ENCODE measurements around the gene SCFD2.

SCFD2 gene

DNA sequence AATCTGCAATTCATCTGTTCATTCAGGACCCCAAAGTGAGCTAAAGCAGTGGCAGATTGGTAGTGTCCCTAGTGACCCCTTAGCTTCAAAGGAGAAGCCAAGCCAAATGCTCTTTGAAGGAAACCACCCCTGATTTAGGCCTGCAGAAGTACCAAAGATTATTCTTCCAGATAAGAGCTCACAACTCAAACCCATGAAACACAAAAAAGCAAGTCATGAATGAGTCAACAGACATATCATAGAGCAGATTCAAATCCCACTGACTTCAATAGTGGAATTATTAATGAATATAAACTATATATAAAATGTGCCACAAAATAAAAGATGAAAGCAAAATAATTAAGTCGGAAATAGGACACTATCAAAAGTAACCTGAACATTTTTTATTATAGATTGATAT, 197.6 kb downstream of the SCFD2 start:
- no peak for DNase-seq (ENCODE audit: low read depth)
- TF ChIP-seq, protein P1, sequence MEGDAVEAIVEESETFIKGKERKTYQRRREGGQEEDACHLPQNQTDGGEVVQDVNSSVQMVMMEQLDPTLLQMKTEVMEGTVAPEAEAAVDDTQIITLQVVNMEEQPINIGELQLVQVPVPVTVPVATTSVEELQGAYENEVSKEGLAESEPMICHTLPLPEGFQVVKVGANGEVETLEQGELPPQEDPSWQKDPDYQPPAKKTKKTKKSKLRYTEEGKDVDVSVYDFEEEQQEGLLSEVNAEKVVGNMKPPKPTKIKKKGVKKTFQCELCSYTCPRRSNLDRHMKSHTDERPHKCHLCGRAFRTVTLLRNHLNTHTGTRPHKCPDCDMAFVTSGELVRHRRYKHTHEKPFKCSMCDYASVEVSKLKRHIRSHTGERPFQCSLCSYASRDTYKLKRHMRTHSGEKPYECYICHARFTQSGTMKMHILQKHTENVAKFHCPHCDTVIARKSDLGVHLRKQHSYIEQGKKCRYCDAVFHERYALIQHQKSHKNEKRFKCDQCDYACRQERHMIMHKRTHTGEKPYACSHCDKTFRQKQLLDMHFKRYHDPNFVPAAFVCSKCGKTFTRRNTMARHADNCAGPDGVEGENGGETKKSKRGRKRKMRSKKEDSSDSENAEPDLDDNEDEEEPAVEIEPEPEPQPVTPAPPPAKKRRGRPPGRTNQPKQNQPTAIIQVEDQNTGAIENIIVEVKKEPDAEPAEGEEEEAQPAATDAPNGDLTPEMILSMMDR (conservative IDR thresholded peaks at IDR 0.05; ENCODE audit: low read length) = no peak
- H3K4me3 ChIP-seq (ENCODE audit: low read length) = no peak overlapping the region

DNA sequence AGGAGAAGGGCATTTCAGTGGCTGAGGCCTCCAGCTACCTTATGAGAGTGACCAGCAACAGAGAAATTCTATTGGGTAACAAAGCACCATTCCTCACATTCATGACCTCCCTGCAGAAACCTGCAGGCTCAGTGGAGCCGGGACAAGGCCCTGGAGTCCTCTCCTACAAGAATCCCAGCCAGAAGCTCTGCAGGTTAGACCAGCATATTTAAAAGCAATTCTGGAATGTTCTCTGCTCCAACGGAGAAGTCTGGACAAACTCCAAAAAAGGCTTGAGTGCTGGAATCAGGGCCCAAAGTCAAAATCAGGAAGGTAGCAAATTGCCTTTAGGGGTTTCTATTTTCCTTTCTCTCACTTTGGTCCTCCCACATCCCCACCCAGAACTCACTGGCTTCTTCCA, 202.9 kb downstream of the SCFD2 start:
- TF ChIP-seq, protein P1 (conservative IDR thresholded peaks at IDR 0.05; ENCODE audit: low read length) = no peak
- no peak overlapping the region for H3K4me3 ChIP-seq (ENCODE audit: low read length)

DNA sequence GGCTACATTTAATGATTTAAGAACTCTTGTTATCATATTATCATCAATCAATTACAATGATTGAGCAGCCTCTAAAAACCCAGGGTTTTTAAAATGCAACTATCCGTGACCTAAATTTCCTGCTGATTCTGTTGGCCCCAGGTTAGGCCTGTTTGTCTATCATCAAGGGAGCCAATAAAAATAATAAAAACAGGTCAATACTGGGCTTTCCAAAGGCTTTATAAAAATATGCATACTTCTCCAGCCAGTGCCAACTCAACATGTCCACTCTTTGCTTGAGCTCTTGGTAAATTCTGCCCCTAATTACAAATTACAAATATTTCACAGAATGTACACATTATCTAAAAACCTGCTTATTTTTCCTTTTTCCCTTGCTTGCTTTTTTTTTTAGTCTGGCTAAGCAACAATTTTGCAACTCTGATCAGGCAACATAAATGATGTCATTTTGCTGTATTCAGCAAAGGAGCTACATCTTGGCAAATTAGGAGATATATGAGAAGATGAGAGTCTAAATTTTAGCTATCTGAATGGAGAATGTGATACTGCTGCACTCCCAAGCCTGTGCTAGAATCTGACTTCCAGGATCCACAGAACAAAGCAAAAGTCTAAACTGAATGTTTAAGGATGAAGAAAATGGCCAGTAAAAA, 204.0 kb downstream of the SCFD2 start:
- TF ChIP-seq, protein P1 (conservative IDR thresholded peaks at IDR 0.05; ENCODE audit: low read length) = no peak
- no peak overlapping the region for H3K4me3 ChIP-seq (ENCODE audit: low read length)
- DNase-seq (ENCODE audit: low read depth) = no peak

More for the DNA sequence above, 202.9 kb downstream of the SCFD2 start:
- no peak for DNase-seq (ENCODE audit: low read depth)

DNA sequence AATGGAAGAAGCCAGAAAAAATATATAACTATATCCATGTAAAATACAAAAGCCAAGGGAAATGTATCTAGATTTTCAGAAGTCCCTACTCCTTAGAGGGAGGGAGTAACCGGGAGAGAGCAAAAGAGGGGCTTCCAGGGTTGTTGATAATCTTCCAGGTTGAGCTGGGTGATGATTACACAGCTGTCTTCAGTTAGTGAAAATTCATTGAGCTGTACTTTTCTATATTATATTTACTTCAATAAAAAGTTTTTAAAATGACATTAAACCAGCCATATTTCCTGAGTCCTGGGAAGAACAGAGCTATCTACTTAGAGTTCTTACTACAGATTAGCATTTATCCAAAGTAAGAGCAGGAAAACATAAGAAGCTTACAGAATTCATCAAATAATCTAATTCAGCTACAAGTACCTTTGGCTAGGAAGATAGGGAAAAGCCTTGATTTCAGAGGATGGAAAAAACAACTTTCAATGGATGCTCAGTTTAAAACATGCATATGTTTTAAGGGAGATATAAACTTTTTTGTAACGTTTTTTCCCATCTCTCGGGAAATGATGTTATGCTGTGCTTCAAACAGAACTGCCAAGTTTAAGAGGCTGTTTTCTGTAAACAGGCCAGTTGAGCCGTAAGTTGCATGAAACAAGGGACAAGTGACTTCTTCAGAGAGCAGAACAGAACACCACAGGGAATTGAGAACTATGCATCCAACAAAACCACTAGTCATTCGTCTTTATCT, 204.6 kb downstream of the SCFD2 start:
- no peak overlapping the region for H3K4me3 ChIP-seq (ENCODE audit: low read length)
- DNase-seq (ENCODE audit: low read depth) = no peak
- TF ChIP-seq, protein P1 (conservative IDR thresholded peaks at IDR 0.05; ENCODE audit: low read length) = no peak

DNA sequence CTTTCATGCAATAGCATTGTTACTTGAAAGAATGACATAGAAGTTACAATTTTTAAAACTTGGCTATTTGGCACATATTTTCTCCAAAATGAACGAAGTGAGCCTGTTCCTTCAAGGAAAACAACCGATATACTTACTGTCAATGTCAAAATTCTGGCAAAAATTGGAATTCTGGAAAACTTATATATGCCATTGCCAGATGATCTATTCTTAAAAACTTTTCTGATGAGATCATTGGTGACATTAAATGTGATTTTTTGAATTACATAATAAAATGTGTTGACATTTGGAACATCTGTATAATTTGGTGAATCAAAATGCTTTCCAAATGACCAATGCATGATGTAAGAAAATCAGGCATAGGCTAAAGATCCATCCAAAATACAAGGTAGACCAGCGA, 209.0 kb downstream of the SCFD2 start:
- DNase-seq (ENCODE audit: low read depth) = peak; percentile 16
- H3K4me3 ChIP-seq (ENCODE audit: low read length) = no peak overlapping the region
- TF ChIP-seq, protein P1 (conservative IDR thresholded peaks at IDR 0.05; ENCODE audit: low read length) = no peak

DNA sequence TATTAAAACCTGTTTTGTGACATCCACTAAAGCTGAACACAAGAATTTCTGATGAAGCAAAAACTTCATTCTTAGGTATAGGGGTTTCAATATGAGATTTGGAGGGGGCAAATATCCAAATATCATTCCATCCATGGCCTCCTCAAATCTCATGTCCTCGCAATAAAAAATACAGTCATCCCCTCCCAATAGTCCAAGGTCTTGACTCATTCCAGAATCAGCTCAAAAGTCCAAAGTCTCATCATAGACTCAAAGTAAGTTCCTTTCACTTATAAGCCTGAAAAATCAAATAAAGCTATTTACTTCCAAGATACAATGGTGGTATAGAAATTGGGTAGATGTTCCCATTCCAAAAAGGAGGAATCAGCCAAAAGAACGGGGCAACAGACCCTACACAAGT, 213.4 kb downstream of the SCFD2 start:
- no peak for DNase-seq (ENCODE audit: low read depth)
- H3K4me3 ChIP-seq (ENCODE audit: low read length) = no peak overlapping the region
- TF ChIP-seq, protein P1 (conservative IDR thresholded peaks at IDR 0.05; ENCODE audit: low read length) = no peak

DNA sequence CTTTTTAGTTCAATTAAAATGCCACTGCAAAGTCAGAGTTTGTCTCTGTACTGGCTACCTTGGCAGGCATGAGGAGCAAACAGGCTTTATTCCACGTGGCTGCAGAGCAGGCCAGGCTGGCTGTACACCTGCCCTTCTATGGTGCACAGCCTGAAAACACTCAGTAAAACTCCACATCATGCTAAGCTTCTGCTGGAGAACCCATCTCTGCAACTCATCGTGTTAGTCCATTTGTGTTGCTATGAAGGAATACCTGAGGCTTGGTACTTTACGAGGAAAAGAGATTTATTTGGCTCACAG, 214.4 kb downstream of the SCFD2 start:
- no peak overlapping the region for H3K4me3 ChIP-seq (ENCODE audit: low read length)
- TF ChIP-seq, protein P1 (conservative IDR thresholded peaks at IDR 0.05; ENCODE audit: low read length) = no peak
- no peak for DNase-seq (ENCODE audit: low read depth)

All from AG10803 (cell line).